Endothelial cell of umbilical vein (primary cell): Measurements from ENCODE around the gene C1orf159. TPM values are rescaled to one million over a fixed set of nuclear protein-coding genes. Genes with fewer than 3 reads are reported as not detected.
"Not testable (repeated sequence)": the region's sequence is repeated elsewhere in the genome, so short reads cannot be mapped to it uniquely, and the experiment has no call there.

Experiments
- BruUV-seq: library from RNA; stranded (reverse); fragments of 400-500 nt; replicated peaks from 2 replicates; lab custom pipeline; 2021; lab: Mats Ljungman, UMichigan
- CTCF ChIA-PET: fragments of 300-600, 350-600 bp; sonication (Branson Sonifier 250); formaldehyde crosslinking; loops from one replicate; lab custom pipeline; 2021; ENCODE audit warnings: antibody characterized with exemption, inconsistent platforms; lab: Charles Lee
- POLR2A ChIA-PET: fragments of 300-600, 350-600 bp; sonication (Branson Sonifier 250); formaldehyde crosslinking; loops from one replicate; lab custom pipeline; 2021; ENCODE audit warnings: antibody characterized with exemption, inconsistent platforms; lab: Charles Lee
- DNase-seq: peaks from one replicate; pipeline ENCODE4 v3.0.0-alpha.2; 2011; ENCODE audit warnings: low read depth, low spot score
- FAIRE-seq: peaks from 2 replicates; lab custom pipeline; 2011; peaks lifted over from hg19 to GRCh38; lab: Jason Lieb, UNC
- H2AFZ ChIP-seq: 2 replicates; pipeline ENCODE4 v1.6.0; 2012; ENCODE audit warnings: low read depth, low read length, control low read depth, inconsistent platforms
- H3K27ac ChIP-seq: 2 replicates; pipeline ENCODE4 v1.5.1; 2011; ENCODE audit warnings: low read depth, mild to moderate bottlenecking, control low read depth, low read length, moderate library complexity; ENCODE audit not compliant: insufficient read depth
- H3K27me3 ChIP-seq, 2 experiments: 2 replicates each; pipeline versions ENCODE4 v1.6.0 to v1.6.1; 2011; ENCODE audit warnings: low read length in 2 of 2, mixed read lengths in 1 of 2; ENCODE audit not compliant: control insufficient read depth in 2 of 2, insufficient read depth in 2 of 2
- H3K36me3 ChIP-seq, 2 experiments: 2 replicates in 1 of 2; 3 replicates in 1 of 2; pipeline ENCODE4 v1.5.1; 2011; ENCODE audit warnings: low read length in 2 of 2, mild to moderate bottlenecking in 1 of 2, moderate library complexity in 1 of 2; ENCODE audit not compliant: control insufficient read depth in 2 of 2, insufficient read depth in 2 of 2; ENCODE audit errors: extremely low read depth in 1 of 2
- H3K4me1 ChIP-seq: 3 replicates; pipeline ENCODE4 v1.5.1; 2011; ENCODE audit warnings: mild to moderate bottlenecking, low read length; ENCODE audit not compliant: control insufficient read depth, insufficient read depth; ENCODE audit errors: extremely low read depth
- H3K4me2 ChIP-seq: 2 replicates; pipeline ENCODE4 v1.6.1; 2011; ENCODE audit warnings: low read length, control low read depth, mixed read lengths; ENCODE audit not compliant: insufficient read depth
- H3K4me3 ChIP-seq, 3 experiments: fragments of 200-600 bp in 1 of 3; sonication (generic), shearing (Covaris generic) in 1 of 3; replicated peaks in 1 of 3; 2 replicates each; pipeline ENCODE4 v1.5.1; 2011 to 2016; ENCODE audit warnings: control low read depth in 3 of 3, low read length in 3 of 3, mild to moderate bottlenecking in 2 of 3, inconsistent platforms in 1 of 3, low read depth in 1 of 3, moderate library complexity in 1 of 3; ENCODE audit not compliant: insufficient read depth in 1 of 3
- H3K79me2 ChIP-seq: 2 replicates; pipeline ENCODE4 v1.6.0; 2012; ENCODE audit warnings: low read length, inconsistent platforms; ENCODE audit not compliant: control insufficient read depth, insufficient read depth
- H3K9ac ChIP-seq: replicated peaks from 2 replicates; pipeline ENCODE3; 2011; ENCODE audit warnings: low read length, control low read depth; ENCODE audit not compliant: insufficient read depth; ENCODE audit errors: extremely low read depth
- H3K9me1 ChIP-seq: replicated peaks from 3 replicates; pipeline ENCODE4 v1.6.0; 2011; ENCODE audit warnings: mild to moderate bottlenecking, low read length; ENCODE audit not compliant: control insufficient read depth, insufficient read depth; ENCODE audit errors: extremely low read depth
- H3K9me3 ChIP-seq: replicated peaks from 2 replicates; pipeline ENCODE4 v1.5.1; 2012; ENCODE audit warnings: low read length, inconsistent platforms; ENCODE audit not compliant: control insufficient read depth, insufficient read depth
- H4K20me1 ChIP-seq: replicated peaks from 2 replicates; pipeline ENCODE3; 2011; ENCODE audit warnings: mild to moderate bottlenecking, low read length; ENCODE audit not compliant: control insufficient read depth, insufficient read depth; ENCODE audit errors: extremely low read depth
- CTCF ChIP-seq, 2 donors: IDR thresholded peaks; 1 replicate in 1 of 2; 2 replicates in 1 of 2; pipeline ENCODE4 v1.5.1; 2011; ENCODE audit warnings: low read length in 2 of 2, mild to moderate bottlenecking in 2 of 2, moderate library complexity in 2 of 2, control low read depth in 1 of 2, inconsistent platforms in 1 of 2, low read depth in 1 of 2; ENCODE audit not compliant: insufficient read depth in 1 of 2; ENCODE audit errors: extremely low read depth in 1 of 2
- EZH2 ChIP-seq: IDR thresholded peaks from 2 replicates; pipeline ENCODE4 v1.6.1; 2012; ENCODE audit warnings: borderline replicate concordance, low read depth, mild to moderate bottlenecking, moderate library complexity, low read length, inconsistent platforms; ENCODE audit not compliant: severe bottlenecking
- FOS ChIP-seq: IDR thresholded peaks from 2 replicates; pipeline ENCODE4 v1.6.1; 2011; ENCODE audit warnings: mild to moderate bottlenecking, low read length, moderate library complexity, borderline replicate concordance; ENCODE audit not compliant: insufficient read depth
- GATA2 ChIP-seq: IDR thresholded peaks from 2 replicates; pipeline ENCODE4 v1.7.0; 2011; ENCODE audit warnings: low read depth, mild to moderate bottlenecking, moderate library complexity, mixed read lengths, low read length; ENCODE audit not compliant: insufficient read length, insufficient read depth
- JUN ChIP-seq: IDR thresholded peaks from 2 replicates; pipeline ENCODE4 v1.6.1; 2011; ENCODE audit warnings: borderline replicate concordance, low read depth; ENCODE audit not compliant: insufficient read length, insufficient read depth
- MAX ChIP-seq: IDR thresholded peaks from 2 replicates; pipeline ENCODE4 v1.6.1; 2011; ENCODE audit not compliant: insufficient read depth, insufficient read length
- MYC ChIP-seq: IDR thresholded peaks from one replicate; pipeline ENCODE4 v1.6.1; 2011; ENCODE audit warnings: mild to moderate bottlenecking, low read depth, low read length
- POLR2A ChIP-seq: IDR thresholded peaks from 2 replicates; pipeline ENCODE4 v1.6.1; 2012; ENCODE audit warnings: low read depth, mild to moderate bottlenecking, control low read depth, low read length
- POLR2AphosphoS5 ChIP-seq: IDR thresholded peaks from 2 replicates; pipeline ENCODE4 v1.6.1; 2012; ENCODE audit warnings: low read depth, mild to moderate bottlenecking, control low read depth, low read length, moderate library complexity; ENCODE audit not compliant: insufficient read depth
- dilution Hi-C: fragments of 300-500 bp; cut with MboI; formaldehyde crosslinking; loops from one replicate; pipeline ENCODE4 v1.15.0; 2019; ENCODE audit warnings: low sequenced_read_pairs; ENCODE audit not compliant: extremely low pct_ligation_motif_present
- intact Hi-C: fragments of 100-400 bp; cut with micrococcal nuclease; formaldehyde crosslinking; loops from one replicate; pipeline ENCODE4 v1.10.0; 2022
- polyA plus RNA-seq, 4 experiments: library from polyadenylated mRNA; depleted of rRNA in 3 of 4; stranded (reverse) in 3 of 4; unstranded in 1 of 4; fragments of >200 nt; gene quantifications; 2 replicates each; pipeline versions ENCODE4 v1.2.1 to v1.2.3, GENCODE V29; 2011 to 2012; ENCODE audit warnings: missing spikeins in 1 of 4
- total RNA-seq: library from RNA; stranded (reverse); gene quantifications from 2 replicates; pipeline ENCODE4 v1.2.3, GENCODE V29; 2021

Gene C1orf159
- total and polyA plus RNA-seq, 2 donors (not counting 3 experiments of a cell fraction or from before 2014, with no cell fraction given): 16.1 to 20.1 TPM

- H3K4me2 ChIP-seq, H3K4me3 ChIP-seq, intact Hi-C loops, H3K79me2 ChIP-seq, FAIRE-seq, H3K4me1 ChIP-seq, CTCF ChIA-PET, H3K9ac ChIP-seq, BruUV-seq, H3K36me3 ChIP-seq, H3K9me3 ChIP-seq, DNase-seq, dilution Hi-C loops, H3K27ac ChIP-seq, H3K27me3 ChIP-seq, H3K9me1 ChIP-seq, H4K20me1 ChIP-seq, POLR2A ChIA-PET, H2AFZ ChIP-seq: not testable (repeated sequence)
Measured at GRCh38 chr1:1096136-1096535, 19.8 kb downstream of the C1orf159 start.

GRCh38 chr1:1094981-1095380 lies 20.9 kb downstream of the C1orf159 start:
- ChIA-PET CTCF (no interaction called here), POLR2A (no interaction called here)
- dilution Hi-C loops: no loop called here
- no peaks in the 10 kb centered on the region for H3K4me1 ChIP-seq
- intact Hi-C loops: no loop called here
- no TSS peak for BruUV-seq
- H3K9me1 ChIP-seq: no peaks in the 10 kb centered on the region
- H3K9me3 ChIP-seq: no peaks in the 10 kb centered on the region
- H3K9ac ChIP-seq: no peak overlapping the region
- DNase-seq (no peak), FAIRE-seq (no peak)
- no peak overlapping the region for H2AFZ ChIP-seq
- no peaks in the 10 kb centered on the region for H3K27me3 ChIP-seq
- no peaks in the 10 kb centered on the region for H3K79me2 ChIP-seq
- TF ChIP-seq MYC (no peak), FOS (no peak), POLR2AphosphoS5 (no peak), MAX (no peak), EZH2 (no peak), POLR2A (no peak), JUN (no peak), GATA2 (no peak), CTCF (IDR thresholded peaks at IDR 0.05; ENCODE audit: extremely low read depth in 1 of 2, insufficient read depth in 1 of 2, low read depth in 1 of 2, low read length in 2 of 2) (no peak)
- no peaks in the 10 kb centered on the region for H3K36me3 ChIP-seq
- no peaks in the 10 kb centered on the region for H4K20me1 ChIP-seq
- no peak overlapping the region for H3K27ac ChIP-seq
- H3K4me3 ChIP-seq: no peak overlapping the region
- H3K4me2 ChIP-seq: no peak overlapping the region
